GM23338 (cell line): ENCODE results near the gene TMCO4. TPM values are rescaled to one million over a fixed set of nuclear protein-coding genes. Genes with fewer than 3 reads are reported as not detected.

Experiments used
- ATAC-seq: fragments of 200-7000 bp; cut with Tn5 transposase; 3 replicates; pipeline ENCODE4 v1.9.1; 2020
- DNase-seq: peaks from one replicate; pipeline ENCODE4 v3.0.0-alpha.2; 2015; ENCODE audit warnings: low spot score
- H2AFZ ChIP-seq: fragments of 200-600 bp; sonication (generic); 2 replicates; pipeline ENCODE4 v1.8.0; 2016; ENCODE audit warnings: antibody characterized with exemption, mild to moderate bottlenecking, moderate library complexity
- H3F3A ChIP-seq: fragments of 200-600 bp; sonication (generic); replicated peaks from 2 replicates; pipeline ENCODE4 v1.8.0; 2017; ENCODE audit warnings: antibody characterized with exemption, mixed run types, low read depth
- H3K27ac ChIP-seq: fragments of 200-600 bp; sonication (generic); 2 replicates; pipeline ENCODE4 v1.6.1; 2016; ENCODE audit warnings: low read depth
- H3K27me3 ChIP-seq: fragments of 200-600 bp; sonication (generic); 2 replicates; pipeline ENCODE4 v1.8.0; 2016; ENCODE audit warnings: mild to moderate bottlenecking, mixed run types, moderate library complexity; ENCODE audit not compliant: insufficient read depth
- H3K36me3 ChIP-seq: fragments of 200-600 bp; sonication (generic); 2 replicates; pipeline ENCODE4 v1.8.0; 2016; ENCODE audit warnings: mild to moderate bottlenecking; ENCODE audit not compliant: insufficient read depth
- H3K4me1 ChIP-seq: fragments of 200-600 bp; sonication (generic); 2 replicates; pipeline ENCODE4 v1.8.0; 2016; ENCODE audit warnings: mild to moderate bottlenecking, moderate library complexity; ENCODE audit not compliant: insufficient read depth
- H3K4me2 ChIP-seq: fragments of 200-600 bp; sonication (generic); 2 replicates; pipeline ENCODE4 v1.7.1; 2017; ENCODE audit warnings: mixed run types
- H3K4me3 ChIP-seq: fragments of 200-600 bp; sonication (generic); 2 replicates; pipeline ENCODE4 v1.6.1; 2016; ENCODE audit warnings: mixed run types
- H3K79me2 ChIP-seq: fragments of 200-600 bp; sonication (generic); replicated peaks from 2 replicates; pipeline ENCODE4 v1.8.0; 2017; ENCODE audit warnings: mild to moderate bottlenecking; ENCODE audit not compliant: insufficient read depth
- H3K9me2 ChIP-seq: fragments of 200-600 bp; sonication (generic); 2 replicates; pipeline ENCODE4 v1.8.0; 2017; ENCODE audit not compliant: insufficient read depth
- H4K20me1 ChIP-seq: fragments of 200-600 bp; sonication (generic); replicated peaks from 2 replicates; pipeline ENCODE4 v1.8.0; 2017; ENCODE audit warnings: mild to moderate bottlenecking; ENCODE audit not compliant: insufficient read depth
- H3K27ac Mint-ChIP-seq: 2 replicates; pipeline ENCODE4 v1.8.0; 2020; ENCODE audit warnings: inconsistent platforms, mild to moderate bottlenecking, moderate library complexity, mixed read lengths
- H3K27me3 Mint-ChIP-seq: 3 replicates; pipeline ENCODE4 v1.8.0; 2022; ENCODE audit warnings: low read depth, mild to moderate bottlenecking, moderate library complexity, mixed read lengths, inconsistent platforms; ENCODE audit not compliant: insufficient read depth, poor library complexity
- H3K36me3 Mint-ChIP-seq: 3 replicates; pipeline ENCODE4 v1.8.0; 2021; ENCODE audit warnings: low read depth, mild to moderate bottlenecking, inconsistent platforms, moderate library complexity, mixed read lengths
- H3K4me1 Mint-ChIP-seq: 3 replicates; pipeline ENCODE4 v1.8.0; 2020; ENCODE audit warnings: mild to moderate bottlenecking, inconsistent platforms, mixed read lengths
- H3K4me3 Mint-ChIP-seq: 3 replicates; pipeline ENCODE4 v1.8.0; 2021; ENCODE audit warnings: moderate library complexity, mild to moderate bottlenecking, inconsistent platforms, mixed read lengths
- H3K9me3 Mint-ChIP-seq: 3 replicates; pipeline ENCODE4 v1.8.0; 2020; ENCODE audit warnings: moderate library complexity, mild to moderate bottlenecking, inconsistent platforms, mixed read lengths
- EZH2 ChIP-seq: fragments of 200-600 bp; sonication (generic); IDR thresholded peaks from one replicate; pipeline ENCODE4 v1.8.0; 2017; ENCODE audit warnings: antibody characterized with exemption, mild to moderate bottlenecking, low read depth; ENCODE audit not compliant: unreplicated experiment
- EZH2phosphoT487 ChIP-seq: fragments of 200-600 bp; sonication (generic); IDR thresholded peaks from one replicate; pipeline ENCODE4 v1.8.1; 2018; ENCODE audit warnings: antibody characterized with exemption; ENCODE audit not compliant: unreplicated experiment
- JUNB ChIP-seq: IDR thresholded peaks from one replicate; pipeline ENCODE4 v1.6.1; 2016; ENCODE audit warnings: antibody characterized with exemption; ENCODE audit not compliant: unreplicated experiment
- NANOG ChIP-seq: IDR thresholded peaks from 2 replicates; pipeline ENCODE4 v1.6.1; 2016; ENCODE audit warnings: antibody characterized with exemption, borderline replicate concordance
- POLR2AphosphoS5 ChIP-seq: IDR thresholded peaks from 2 replicates; pipeline ENCODE4 v1.6.1; 2016; ENCODE audit warnings: antibody characterized with exemption, low read depth
- STAT1 ChIP-seq: IDR thresholded peaks from one replicate; pipeline ENCODE4 v1.6.1; 2016; ENCODE audit warnings: antibody characterized with exemption; ENCODE audit not compliant: unreplicated experiment
- ZNF114 ChIP-seq: fragments of 250-450 bp; sonication (Bioruptor Pico); IDR thresholded peaks from 2 replicates; pipeline ENCODE4 v1.5.0; 2020; ENCODE audit warnings: mild to moderate bottlenecking, moderate library complexity
- ZNF331 ChIP-seq: fragments of 250-450 bp; sonication (Bioruptor Pico); IDR thresholded peaks from 2 replicates; pipeline ENCODE4 v1.5.0; 2020; ENCODE audit warnings: low read depth, mild to moderate bottlenecking, moderate library complexity
- ZNF462 ChIP-seq: fragments of 250-450 bp; sonication (Bioruptor Pico); IDR thresholded peaks from 2 replicates; pipeline ENCODE4 v1.5.0; 2020; ENCODE audit warnings: mild to moderate bottlenecking, moderate library complexity
- polyA plus RNA-seq: library from polyadenylated mRNA; unstranded; fragments of >200 nt; fragmentation: Nextera tagmentation; extraction: Ambion mirVana; gene quantifications from 2 replicates; pipeline ENCODE4 v1.2.1, GENCODE V29; 2016
- total RNA-seq: library from RNA; depleted of rRNA; stranded (reverse); fragments of >200 nt; shearing (Covaris generic); gene quantifications from 2 replicates; pipeline ENCODE4 v1.2.3, GENCODE V29; 2014; rRNA removed

Gene TMCO4
- total and polyA plus RNA-seq, 2 experiments from 2014 or later: 2.6 to 6.9 TPM

- peaks cover 16% of the 10 kb centered on the region for H3K4me1 ChIP-seq
- peaks cover 3% of the 10 kb centered on the region; the same call in 2 of the 3 replicates for H3K36me3 Mint-ChIP-seq
- H3K4me2 ChIP-seq: no peak overlapping the region
- ATAC-seq (no peak), DNase-seq (no peak)
- no peak overlapping the region for H3K4me3 Mint-ChIP-seq
- H3K9me3 Mint-ChIP-seq: no peaks in the 10 kb centered on the region
- H4K20me1 ChIP-seq: no peaks in the 10 kb centered on the region; the same call in 1 of the 2 replicates
- H3K27ac Mint-ChIP-seq: no peak overlapping the region
- H3K79me2 ChIP-seq: no peaks in the 10 kb centered on the region
- H3K27ac ChIP-seq: no peak overlapping the region
- no peaks in the 10 kb centered on the region for H3F3A ChIP-seq
- H2AFZ ChIP-seq: no peak overlapping the region
- peaks cover 8% of the 10 kb centered on the region for H3K27me3 Mint-ChIP-seq
- TF ChIP-seq STAT1 (no peak), NANOG (no peak), EZH2phosphoT487 (no peak), ZNF462 (CRISPR knock-in tag) (no peak), ZNF114 (CRISPR knock-in tag) (no peak), POLR2AphosphoS5 (no peak), JUNB (no peak), EZH2 (no peak), ZNF331 (CRISPR knock-in tag) (no peak)
- no peaks in the 10 kb centered on the region for H3K36me3 ChIP-seq
- peaks cover 20% of the 10 kb centered on the region for H3K4me1 Mint-ChIP-seq
- H3K4me3 ChIP-seq: no peak overlapping the region
- H3K27me3 ChIP-seq: no peaks in the 10 kb centered on the region
- H3K9me2 ChIP-seq: no peaks in the 10 kb centered on the region
Measured at GRCh38 chr1:19633106-19633505, 166.6 kb downstream of the TMCO4 start.

Other genes starting within 250 kb of the TMCO4 start
- gene NBL1, start 155.6 kb downstream of the TMCO4 start, total RNA-seq: 8.0 and 10.6 TPM in 2 replicates
- 5.4 and 6.1 TPM in 2 replicates for gene NBL1, start 155.6 kb downstream of the TMCO4 start, polyA plus RNA-seq
- gene HTR6, start 135.0 kb downstream of the TMCO4 start, total RNA-seq: 0.66 and 0.82 TPM in 2 replicates
- gene HTR6, start 135.0 kb downstream of the TMCO4 start, polyA plus RNA-seq: 0.14 and 0.26 TPM in 2 replicates
- not detected in 2 replicates for gene RNF186, start 15.4 kb upstream of the TMCO4 start, total RNA-seq
- not detected in 2 replicates for gene RNF186, start 15.4 kb upstream of the TMCO4 start, polyA plus RNA-seq
- gene OTUD3, start 82.5 kb upstream of the TMCO4 start, total RNA-seq: 12.9 and 13.3 TPM in 2 replicates
- gene OTUD3, start 82.5 kb upstream of the TMCO4 start, polyA plus RNA-seq: 3.0 and 4.0 TPM in 2 replicates
- not detected in 2 replicates for gene PLA2G2E, start 123.7 kb upstream of the TMCO4 start, total RNA-seq
- not detected in 2 replicates for gene PLA2G2E, start 123.7 kb upstream of the TMCO4 start, polyA plus RNA-seq
- gene PLA2G2A, start 179.7 kb upstream of the TMCO4 start, total RNA-seq: 0.97 TPM in 1 of 2 replicates, not detected in the other
- 0.55 and 1.3 TPM in 2 replicates for gene PLA2G2A, start 179.7 kb upstream of the TMCO4 start, polyA plus RNA-seq